HL-60 (cell line): ENCODE results near the gene DCTN1.

Source experiments
- DNase-seq, 2 experiments: peaks; one replicate each; pipeline ENCODE4 v3.0.0-alpha.2; 2010 to 2020; ENCODE audit warnings: low read depth in 1 of 2, low spot score in 1 of 2
- H3K27ac ChIP-seq: fragments of 250-450 bp; sonication (Bioruptor Pico); replicated peaks from 2 replicates; pipeline ENCODE4 v1.5.1; 2020; ENCODE audit warnings: mild to moderate bottlenecking, moderate library complexity
- H3K27me3 ChIP-seq: fragments of 250-450 bp; sonication (Bioruptor Pico); 2 replicates; pipeline ENCODE4 v1.5.1; 2021; ENCODE audit warnings: mild to moderate bottlenecking, moderate library complexity; ENCODE audit not compliant: insufficient read depth, poor library complexity, severe bottlenecking
- H3K4me3 ChIP-seq: replicated peaks from 2 replicates; pipeline ENCODE4 v1.5.1; 2011; ENCODE audit warnings: mild to moderate bottlenecking, control low read depth, low read length; ENCODE audit not compliant: insufficient read depth
- GABPA ChIP-seq: IDR thresholded peaks from 2 replicates; pipeline ENCODE4 v1.6.1; 2012; ENCODE audit warnings: low read depth
- POLR2AphosphoS5 ChIP-seq: IDR thresholded peaks from 2 replicates; pipeline ENCODE4 v1.6.1; 2012; ENCODE audit warnings: low read depth
- SPI1 ChIP-seq: IDR thresholded peaks from 2 replicates; pipeline ENCODE4 v1.6.1; 2012; ENCODE audit warnings: low read depth, mild to moderate bottlenecking, borderline replicate concordance
- TF ChIP-seq, protein P1 (sequence below): IDR thresholded peaks from one replicate; pipeline ENCODE4 v1.5.1; 2011; ENCODE audit warnings: low read length, control low read depth, inconsistent platforms; ENCODE audit not compliant: insufficient read depth
- TF ChIP-seq, protein P2 (sequence below): IDR thresholded peaks from 2 replicates; pipeline ENCODE4 v1.6.1; 2012; ENCODE audit warnings: low read depth; ENCODE audit not compliant: insufficient replicate concordance

The DCTN1 gene

DNA sequence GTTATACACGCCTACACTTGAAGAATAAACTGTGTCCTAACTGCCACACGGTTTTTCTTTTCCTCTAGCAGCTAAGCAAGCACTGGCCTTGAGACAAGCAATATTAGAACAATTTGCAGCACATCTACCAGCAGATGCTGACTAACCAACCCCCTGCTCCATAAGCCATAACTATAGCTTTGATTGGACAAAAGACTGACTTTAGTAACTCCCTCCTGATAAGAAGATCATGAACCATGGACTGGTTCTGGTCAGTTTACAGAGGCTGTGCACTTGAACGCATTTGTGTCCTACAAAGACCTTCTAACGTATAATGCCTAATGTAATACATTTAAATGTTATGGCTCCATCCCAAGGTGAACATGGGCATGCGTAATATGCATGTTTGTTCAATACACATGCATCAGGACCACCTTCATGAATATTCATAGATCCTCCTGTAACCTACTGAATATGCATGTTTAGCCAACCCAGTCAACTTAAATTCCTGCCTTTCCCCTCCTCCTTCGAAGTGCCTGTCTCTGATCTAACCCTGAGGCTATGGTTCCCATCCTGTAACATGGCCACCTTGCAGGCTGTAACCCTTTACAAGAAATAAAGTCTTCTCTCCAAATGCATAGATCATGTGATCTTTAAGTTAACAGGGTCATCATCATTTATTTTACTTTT lies 63.4 kb downstream of the DCTN1 start:
- H3K4me3 ChIP-seq: no peak overlapping the region
- no peaks in the 10 kb centered on the region for H3K27me3 ChIP-seq
- H3K27ac ChIP-seq: no peak overlapping the region
- TF ChIP-seq, protein P1, sequence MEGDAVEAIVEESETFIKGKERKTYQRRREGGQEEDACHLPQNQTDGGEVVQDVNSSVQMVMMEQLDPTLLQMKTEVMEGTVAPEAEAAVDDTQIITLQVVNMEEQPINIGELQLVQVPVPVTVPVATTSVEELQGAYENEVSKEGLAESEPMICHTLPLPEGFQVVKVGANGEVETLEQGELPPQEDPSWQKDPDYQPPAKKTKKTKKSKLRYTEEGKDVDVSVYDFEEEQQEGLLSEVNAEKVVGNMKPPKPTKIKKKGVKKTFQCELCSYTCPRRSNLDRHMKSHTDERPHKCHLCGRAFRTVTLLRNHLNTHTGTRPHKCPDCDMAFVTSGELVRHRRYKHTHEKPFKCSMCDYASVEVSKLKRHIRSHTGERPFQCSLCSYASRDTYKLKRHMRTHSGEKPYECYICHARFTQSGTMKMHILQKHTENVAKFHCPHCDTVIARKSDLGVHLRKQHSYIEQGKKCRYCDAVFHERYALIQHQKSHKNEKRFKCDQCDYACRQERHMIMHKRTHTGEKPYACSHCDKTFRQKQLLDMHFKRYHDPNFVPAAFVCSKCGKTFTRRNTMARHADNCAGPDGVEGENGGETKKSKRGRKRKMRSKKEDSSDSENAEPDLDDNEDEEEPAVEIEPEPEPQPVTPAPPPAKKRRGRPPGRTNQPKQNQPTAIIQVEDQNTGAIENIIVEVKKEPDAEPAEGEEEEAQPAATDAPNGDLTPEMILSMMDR: no peak
- TF ChIP-seq POLR2AphosphoS5: no peak
- TF ChIP-seq SPI1: no peak
- no peak for TF ChIP-seq GABPA
- TF ChIP-seq, protein P2, sequence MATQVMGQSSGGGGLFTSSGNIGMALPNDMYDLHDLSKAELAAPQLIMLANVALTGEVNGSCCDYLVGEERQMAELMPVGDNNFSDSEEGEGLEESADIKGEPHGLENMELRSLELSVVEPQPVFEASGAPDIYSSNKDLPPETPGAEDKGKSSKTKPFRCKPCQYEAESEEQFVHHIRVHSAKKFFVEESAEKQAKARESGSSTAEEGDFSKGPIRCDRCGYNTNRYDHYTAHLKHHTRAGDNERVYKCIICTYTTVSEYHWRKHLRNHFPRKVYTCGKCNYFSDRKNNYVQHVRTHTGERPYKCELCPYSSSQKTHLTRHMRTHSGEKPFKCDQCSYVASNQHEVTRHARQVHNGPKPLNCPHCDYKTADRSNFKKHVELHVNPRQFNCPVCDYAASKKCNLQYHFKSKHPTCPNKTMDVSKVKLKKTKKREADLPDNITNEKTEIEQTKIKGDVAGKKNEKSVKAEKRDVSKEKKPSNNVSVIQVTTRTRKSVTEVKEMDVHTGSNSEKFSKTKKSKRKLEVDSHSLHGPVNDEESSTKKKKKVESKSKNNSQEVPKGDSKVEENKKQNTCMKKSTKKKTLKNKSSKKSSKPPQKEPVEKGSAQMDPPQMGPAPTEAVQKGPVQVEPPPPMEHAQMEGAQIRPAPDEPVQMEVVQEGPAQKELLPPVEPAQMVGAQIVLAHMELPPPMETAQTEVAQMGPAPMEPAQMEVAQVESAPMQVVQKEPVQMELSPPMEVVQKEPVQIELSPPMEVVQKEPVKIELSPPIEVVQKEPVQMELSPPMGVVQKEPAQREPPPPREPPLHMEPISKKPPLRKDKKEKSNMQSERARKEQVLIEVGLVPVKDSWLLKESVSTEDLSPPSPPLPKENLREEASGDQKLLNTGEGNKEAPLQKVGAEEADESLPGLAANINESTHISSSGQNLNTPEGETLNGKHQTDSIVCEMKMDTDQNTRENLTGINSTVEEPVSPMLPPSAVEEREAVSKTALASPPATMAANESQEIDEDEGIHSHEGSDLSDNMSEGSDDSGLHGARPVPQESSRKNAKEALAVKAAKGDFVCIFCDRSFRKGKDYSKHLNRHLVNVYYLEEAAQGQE: no peak
- DNase-seq: no peak

DNA sequence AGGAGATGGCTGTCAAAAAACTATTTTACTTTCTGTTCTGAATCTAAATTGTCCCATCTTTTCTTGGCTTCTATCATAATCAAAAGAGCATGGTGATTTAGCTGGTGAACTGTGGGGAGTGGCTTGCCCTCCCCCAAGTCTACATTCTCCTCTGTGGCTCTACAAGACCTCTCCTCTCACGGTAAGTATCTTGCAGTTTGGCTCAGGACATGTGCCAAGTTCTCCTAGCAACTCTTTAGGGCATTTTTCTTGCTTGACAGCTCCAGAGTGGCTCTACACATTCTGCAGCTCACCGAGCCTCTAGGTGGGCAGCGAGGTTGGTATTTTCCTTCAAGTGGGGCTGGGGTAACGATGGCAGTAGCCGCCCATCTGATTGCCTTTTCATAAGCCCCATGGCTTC lies 66.0 kb downstream of the DCTN1 start:
- H3K27ac ChIP-seq: no peak overlapping the region
- H3K27me3 ChIP-seq: peaks cover 3% of the 10 kb centered on the region
- TF ChIP-seq, protein P2: no peak
- H3K4me3 ChIP-seq: no peak overlapping the region
- DNase-seq: no peak

DNA sequence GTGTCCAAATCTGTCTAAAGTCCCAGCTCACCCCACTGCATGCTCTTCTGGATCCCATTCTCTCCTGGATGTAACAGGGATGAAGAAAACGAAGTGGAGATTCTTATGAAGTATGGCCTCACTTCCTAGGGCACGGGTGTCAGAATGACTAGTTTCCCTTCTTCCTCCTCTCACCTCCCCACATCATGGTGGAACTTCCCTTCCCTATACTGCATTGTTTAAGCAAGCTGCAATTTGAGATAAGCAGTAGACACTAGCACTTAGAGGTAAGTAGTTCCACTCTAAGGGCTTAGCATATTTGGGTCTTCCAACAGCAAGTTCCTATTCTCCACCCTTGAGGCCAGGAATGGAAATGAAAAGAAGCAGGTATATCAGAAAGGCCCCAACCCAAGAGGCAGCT lies 66.6 kb downstream of the DCTN1 start:
- TF ChIP-seq GABPA: no peak
- TF ChIP-seq POLR2AphosphoS5: no peak
- TF ChIP-seq SPI1: no peak
- TF ChIP-seq, protein P1: no peak
- TF ChIP-seq, protein P2: no peak
- no peak overlapping the region for H3K27ac ChIP-seq

DNA sequence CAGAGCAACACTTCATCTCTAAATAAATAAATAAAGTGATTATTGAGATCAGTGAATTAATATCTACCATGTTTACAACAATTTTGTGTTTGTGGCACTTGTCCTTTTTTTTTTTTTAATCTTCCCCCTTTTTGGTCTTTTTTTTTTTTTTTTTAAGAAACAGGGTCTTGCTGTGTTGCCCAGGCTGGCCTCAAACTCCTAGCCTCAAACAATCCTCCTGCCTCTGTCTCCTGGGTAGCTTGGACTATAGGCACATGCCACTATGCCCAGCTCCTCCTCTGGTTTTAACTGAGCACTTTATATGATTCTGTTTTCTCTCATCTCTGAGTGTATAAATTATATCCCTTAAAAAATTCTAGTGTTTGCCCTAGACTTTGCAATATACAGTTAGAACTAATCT lies 67.2 kb downstream of the DCTN1 start:
- no peak for DNase-seq
- H3K4me3 ChIP-seq: no peak overlapping the region
- no peak for TF ChIP-seq GABPA
- TF ChIP-seq, protein P2: no peak
- TF ChIP-seq, protein P1: no peak
- TF ChIP-seq SPI1: no peak
- no peak for TF ChIP-seq POLR2AphosphoS5

More for the DNA sequence above, 66.6 kb downstream of the DCTN1 start:
- no peak overlapping the region for H3K4me3 ChIP-seq
- H3K27me3 ChIP-seq: peaks cover 3% of the 10 kb centered on the region
- no peak for DNase-seq

More for the DNA sequence above, 67.2 kb downstream of the DCTN1 start:
- Histone ChIP-seq H3K27me3 (peaks cover 3% of the 10 kb centered on the region), H3K27ac (no peak overlapping the region)
